ENCODE data around the gene SMIM36.
A peak's percentile ranks its signal among the peaks of the same experiment; 100 is the strongest.
"Not testable (repeated sequence)": the region's sequence is repeated elsewhere in the genome, so short reads cannot be mapped to it uniquely, and the experiment has no call there.

The SMIM36 gene

GRCh38 chr17:55530064-55530463 lies 18.8 kb upstream of the SMIM36 start:
- Histone ChIP-seq H3K4me3 (ENCODE audit: low read length) (no peak overlapping the region), H3K27ac (ENCODE audit: low read depth, low read length) (no peak overlapping the region)

GRCh38 chr17:55527540-55528118 lies 16.4 kb upstream of the SMIM36 start:
- H3K4me3 ChIP-seq (ENCODE audit: low read length): no peak overlapping the region
- no peaks in the 10 kb centered on the region for H3K4me1 ChIP-seq (ENCODE audit: control insufficient read depth, insufficient read depth, low read length)
- H3K36me3 ChIP-seq (ENCODE audit: control insufficient read depth, insufficient read depth, low read length): no peaks in the 10 kb centered on the region
- H3K27me3 ChIP-seq (ENCODE audit: control insufficient read depth, insufficient read depth, low read length): no peaks in the 10 kb centered on the region
- no peak overlapping the region for H3K27ac ChIP-seq (ENCODE audit: low read depth, low read length)
- H3K9ac ChIP-seq (ENCODE audit: low read length): no peak overlapping the region

More at GRCh38 chr17:55530064-55530463, 18.8 kb upstream of the SMIM36 start:
- H3K4me1 ChIP-seq (ENCODE audit: control insufficient read depth, insufficient read depth, low read length): no peaks in the 10 kb centered on the region
- H3K36me3 ChIP-seq (ENCODE audit: control insufficient read depth, insufficient read depth, low read length): no peaks in the 10 kb centered on the region
- H3K27me3 ChIP-seq (ENCODE audit: control insufficient read depth, insufficient read depth, low read length): no peaks in the 10 kb centered on the region
- H3K9ac ChIP-seq (ENCODE audit: low read length): no peak overlapping the region

- Histone ChIP-seq H3K4me1 (ENCODE audit: control insufficient read depth, insufficient read depth, low read length) (no peaks in the 10 kb centered on the region), H3K27ac (ENCODE audit: low read depth, low read length) (no peak overlapping the region), H3K9ac (ENCODE audit: low read length) (no peak overlapping the region), H3K36me3 (ENCODE audit: control insufficient read depth, insufficient read depth, low read length) (no peaks in the 10 kb centered on the region), H3K4me3 (ENCODE audit: low read length) (no peak overlapping the region), H3K27me3 (ENCODE audit: control insufficient read depth, insufficient read depth, low read length) (no peaks in the 10 kb centered on the region)
Observed at GRCh38 chr17:55524440-55525220, 13.4 kb upstream of the SMIM36 start.

GRCh38 chr17:55523032-55523431 lies 11.8 kb upstream of the SMIM36 start:
- H3K9ac ChIP-seq (ENCODE audit: low read length); H3K4me1 ChIP-seq (ENCODE audit: control insufficient read depth, insufficient read depth, low read length); H3K27ac ChIP-seq (ENCODE audit: low read depth, low read length); H3K27me3 ChIP-seq (ENCODE audit: control insufficient read depth, insufficient read depth, low read length); H3K4me3 ChIP-seq (ENCODE audit: low read length); H3K36me3 ChIP-seq (ENCODE audit: control insufficient read depth, insufficient read depth, low read length): not testable (repeated sequence)

GRCh38 chr17:55521186-55521585 lies 9.9 kb upstream of the SMIM36 start:
- H3K4me1 ChIP-seq (ENCODE audit: control insufficient read depth, insufficient read depth, low read length): no peaks in the 10 kb centered on the region
- H3K9ac ChIP-seq (ENCODE audit: low read length): no peak overlapping the region
- no peaks in the 10 kb centered on the region for H3K27me3 ChIP-seq (ENCODE audit: control insufficient read depth, insufficient read depth, low read length)
- H3K36me3 ChIP-seq (ENCODE audit: control insufficient read depth, insufficient read depth, low read length): no peaks in the 10 kb centered on the region
- no peak overlapping the region for H3K27ac ChIP-seq (ENCODE audit: low read depth, low read length)
- no peak overlapping the region for H3K4me3 ChIP-seq (ENCODE audit: low read length)

DNA sequence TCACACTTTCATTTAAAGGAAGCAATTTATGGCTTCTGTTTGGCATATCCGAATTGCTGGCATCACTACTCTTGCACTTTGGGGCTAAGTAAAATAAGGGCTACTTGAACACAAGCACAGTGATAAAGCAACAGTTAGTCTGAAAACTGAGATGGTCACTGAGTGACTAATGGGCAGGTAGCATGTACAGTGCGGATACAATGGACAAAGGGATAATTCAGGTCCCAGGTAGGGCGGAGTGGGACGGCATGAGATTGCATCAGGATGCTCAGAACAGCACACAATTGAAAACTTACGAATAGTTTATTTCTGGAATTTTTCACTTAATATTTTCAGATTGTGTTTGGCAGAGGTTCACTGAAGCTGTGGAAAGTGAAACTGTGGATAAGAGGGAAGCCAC lies 9.2 kb upstream of the SMIM36 start:
- H3K27me3 ChIP-seq (ENCODE audit: control insufficient read depth, insufficient read depth, low read length): no peaks in the 10 kb centered on the region
- no peak overlapping the region for H3K9ac ChIP-seq (ENCODE audit: low read length)
- H3K4me1 ChIP-seq (ENCODE audit: control insufficient read depth, insufficient read depth, low read length): no peaks in the 10 kb centered on the region
- no peaks in the 10 kb centered on the region for H3K36me3 ChIP-seq (ENCODE audit: control insufficient read depth, insufficient read depth, low read length)
- no peak overlapping the region for H3K27ac ChIP-seq (ENCODE audit: low read depth, low read length)
- H3K4me3 ChIP-seq (ENCODE audit: low read length): no peak overlapping the region

DNA sequence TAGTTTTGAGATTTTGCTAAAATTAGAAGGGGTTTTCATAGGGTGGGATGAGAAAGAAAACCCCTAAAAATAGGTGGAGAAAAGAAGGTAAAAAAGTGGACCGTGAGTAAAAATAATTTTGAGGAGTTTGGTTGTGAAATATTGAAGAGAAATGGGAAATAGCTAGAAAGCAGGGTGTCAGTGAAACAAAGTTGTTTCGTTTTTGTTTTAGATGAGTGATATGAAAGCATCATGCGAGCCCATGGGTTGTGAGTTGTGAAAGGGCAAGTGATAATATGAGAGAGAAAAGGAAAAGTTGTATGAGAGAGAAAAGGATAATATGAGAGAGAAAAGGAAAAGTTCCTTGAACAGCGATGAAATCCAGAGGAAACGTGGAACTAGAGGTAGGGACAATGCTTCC lies 7.3 kb upstream of the SMIM36 start:
- H3K27me3 ChIP-seq (ENCODE audit: control insufficient read depth, insufficient read depth, low read length): no peaks in the 10 kb centered on the region

GRCh38 chr17:55513885-55514590 lies 2.8 kb upstream of the SMIM36 start:
- H3K27me3 ChIP-seq (ENCODE audit: control insufficient read depth, insufficient read depth, low read length): no peaks in the 10 kb centered on the region
- no peak overlapping the region for H3K9ac ChIP-seq (ENCODE audit: low read length)
- no peaks in the 10 kb centered on the region for H3K4me1 ChIP-seq (ENCODE audit: control insufficient read depth, insufficient read depth, low read length)
- H3K36me3 ChIP-seq (ENCODE audit: control insufficient read depth, insufficient read depth, low read length): no peaks in the 10 kb centered on the region
- H3K4me3 ChIP-seq (ENCODE audit: low read length): no peak overlapping the region
- H3K27ac ChIP-seq (ENCODE audit: low read depth, low read length): no peak overlapping the region

More for the DNA sequence above, 7.3 kb upstream of the SMIM36 start:
- Histone ChIP-seq H3K4me1 (ENCODE audit: control insufficient read depth, insufficient read depth, low read length) (no peaks in the 10 kb centered on the region), H3K4me3 (ENCODE audit: low read length) (no peak overlapping the region), H3K27ac (ENCODE audit: low read depth, low read length) (no peak overlapping the region), H3K9ac (ENCODE audit: low read length) (no peak overlapping the region), H3K36me3 (ENCODE audit: control insufficient read depth, insufficient read depth, low read length) (no peaks in the 10 kb centered on the region)

GRCh38 chr17:55507669-55508068 lies 3.6 kb downstream of the SMIM36 start:
- H3K36me3 ChIP-seq (ENCODE audit: control insufficient read depth, insufficient read depth, low read length); H3K4me1 ChIP-seq (ENCODE audit: control insufficient read depth, insufficient read depth, low read length); H3K4me3 ChIP-seq (ENCODE audit: low read length); H3K9ac ChIP-seq (ENCODE audit: low read length); H3K27me3 ChIP-seq (ENCODE audit: control insufficient read depth, insufficient read depth, low read length): not testable (repeated sequence)
- H3K27ac ChIP-seq (ENCODE audit: low read depth, low read length): peak overlapping the region; percentile 62

DNA sequence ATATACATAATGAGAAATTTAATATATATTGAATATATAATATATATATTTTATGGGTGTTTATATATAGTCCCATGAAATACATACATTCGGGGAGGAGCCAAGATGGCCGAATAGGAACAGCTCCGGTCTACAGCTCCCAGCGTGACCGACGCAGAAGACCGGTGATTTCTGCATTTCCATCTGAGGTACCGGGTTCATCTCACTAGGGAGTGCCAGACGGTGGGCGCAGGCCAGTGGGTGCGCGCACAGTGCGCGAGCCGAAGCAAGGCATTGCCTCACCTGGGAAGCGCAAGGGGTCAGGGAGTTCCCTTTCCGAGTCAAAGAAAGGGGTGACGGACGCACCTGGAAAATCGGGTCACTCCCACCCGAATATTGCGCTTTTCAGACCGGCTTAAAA lies 9.6 kb downstream of the SMIM36 start:
- H3K27me3 ChIP-seq (ENCODE audit: control insufficient read depth, insufficient read depth, low read length); H3K9ac ChIP-seq (ENCODE audit: low read length); H3K36me3 ChIP-seq (ENCODE audit: control insufficient read depth, insufficient read depth, low read length); H3K27ac ChIP-seq (ENCODE audit: low read depth, low read length); H3K4me1 ChIP-seq (ENCODE audit: control insufficient read depth, insufficient read depth, low read length); H3K4me3 ChIP-seq (ENCODE audit: low read length): not testable (repeated sequence)

GRCh38 chr17:55500103-55500502 lies 11.1 kb downstream of the SMIM36 start:
- Histone ChIP-seq H3K27me3 (ENCODE audit: control insufficient read depth, insufficient read depth, low read length) (no peaks in the 10 kb centered on the region), H3K36me3 (ENCODE audit: control insufficient read depth, insufficient read depth, low read length) (no peaks in the 10 kb centered on the region), H3K4me1 (ENCODE audit: control insufficient read depth, insufficient read depth, low read length) (no peaks in the 10 kb centered on the region), H3K9ac (ENCODE audit: low read length) (no peak overlapping the region), H3K4me3 (ENCODE audit: low read length) (no peak overlapping the region), H3K27ac (ENCODE audit: low read depth, low read length) (no peak overlapping the region)

- Histone ChIP-seq H3K9ac (ENCODE audit: low read length) (no peak overlapping the region), H3K27ac (ENCODE audit: low read depth, low read length) (no peak overlapping the region), H3K4me3 (ENCODE audit: low read length) (peak overlapping the region; percentile 8), H3K4me1 (ENCODE audit: control insufficient read depth, insufficient read depth, low read length) (no peaks in the 10 kb centered on the region), H3K27me3 (ENCODE audit: control insufficient read depth, insufficient read depth, low read length) (no peaks in the 10 kb centered on the region), H3K36me3 (ENCODE audit: control insufficient read depth, insufficient read depth, low read length) (no peaks in the 10 kb centered on the region)
Observed at GRCh38 chr17:55496094-55496881, 15.0 kb downstream of the SMIM36 start.
